HG02884 (cell line): ENCODE data around the gene FOSL1.
A peak's percentile ranks its signal among the peaks of the same experiment; 100 is the strongest.

Experiments
- ATAC-seq: cut with Tn5 transposase; IDR thresholded peaks from one replicate; pipeline ENCODE4 v1.9.1; 2021; ENCODE audit warnings: mild to moderate bottlenecking, moderate library complexity; ENCODE audit not compliant: unreplicated experiment

Gene FOSL1

DNA sequence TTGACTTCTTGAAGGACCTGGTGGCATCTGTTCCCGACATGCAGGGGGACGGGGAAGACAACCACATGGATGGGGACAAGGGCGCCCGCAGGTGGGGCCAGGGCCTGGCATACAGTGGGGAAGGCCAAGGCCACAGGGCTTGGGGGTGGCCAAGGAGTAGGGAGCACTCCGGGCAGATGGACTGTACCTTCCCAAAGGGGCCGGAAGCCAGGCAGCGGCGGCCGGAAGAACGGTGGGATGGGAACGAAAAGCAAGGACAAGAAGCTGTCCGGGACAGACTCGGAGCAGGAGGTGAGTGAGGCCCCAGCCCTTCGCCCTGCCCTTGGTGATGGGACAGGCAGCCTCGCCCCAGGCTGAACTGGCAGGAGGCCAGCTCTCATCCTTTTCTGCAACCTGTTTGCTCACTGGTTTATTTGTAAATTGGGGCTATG, 20.2 kb upstream of the FOSL1 start:
- ATAC-seq, result no peak

DNA sequence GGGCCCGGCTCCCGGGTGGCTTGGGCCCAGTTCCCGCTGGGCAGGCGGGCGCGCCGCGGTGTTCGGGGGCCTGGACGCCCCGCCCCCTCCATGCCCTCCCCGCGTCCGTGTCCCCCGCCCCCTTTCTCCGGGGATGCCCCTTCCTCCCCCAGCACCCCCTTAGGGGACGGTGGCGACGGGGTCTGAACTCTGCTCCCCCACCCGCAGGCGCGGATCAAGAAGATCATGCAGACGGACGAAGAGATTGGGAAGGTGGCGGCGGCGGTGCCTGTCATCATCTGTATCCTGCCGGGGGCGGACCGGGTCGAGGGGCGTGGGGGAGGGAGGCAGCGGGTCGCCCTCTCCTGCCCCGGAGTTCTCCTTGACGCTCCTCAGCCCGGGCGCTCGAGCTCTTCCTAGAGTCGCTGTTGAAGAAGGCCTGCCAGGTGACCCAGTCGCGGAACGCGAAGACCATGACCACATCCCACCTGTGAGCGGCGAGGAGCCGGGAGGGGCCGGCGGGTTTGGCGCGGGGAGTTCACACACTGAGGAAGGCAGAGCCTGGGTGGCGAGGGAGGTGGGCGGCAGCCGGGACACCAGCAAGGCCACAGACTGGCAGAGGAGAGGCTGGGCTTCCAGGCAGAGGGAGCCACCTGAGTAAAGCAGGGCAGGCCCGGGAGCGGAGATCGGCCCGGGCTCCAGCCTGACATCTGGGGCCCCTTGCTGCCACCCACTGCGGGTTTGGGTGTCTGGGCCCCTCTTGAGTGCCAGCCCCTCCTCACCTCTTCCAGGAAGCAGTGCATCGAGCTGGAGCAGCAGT, 19.6 kb upstream of the FOSL1 start:
- ATAC-seq, result peak; percentile 35

DNA sequence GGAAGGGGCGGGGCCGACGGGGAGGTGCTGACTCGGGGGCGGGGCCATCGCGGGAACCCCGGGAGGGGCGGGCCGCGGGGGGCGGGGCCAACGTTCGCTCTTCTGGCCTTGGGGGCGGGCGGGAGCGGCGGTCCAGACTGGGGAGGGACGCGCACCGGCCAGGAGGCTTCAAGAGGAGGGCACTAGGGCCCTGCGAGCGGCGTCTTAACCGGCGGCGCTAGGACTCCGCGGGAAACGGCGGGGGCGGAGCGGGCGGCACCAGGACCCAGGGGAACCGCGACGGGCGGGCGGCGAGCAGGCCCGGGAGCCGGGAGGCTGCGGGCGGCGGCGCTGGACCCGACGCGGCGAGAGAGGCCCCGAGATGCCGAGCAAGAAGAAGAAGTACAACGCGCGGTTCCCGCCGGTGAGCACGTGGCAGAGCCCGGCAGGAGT, 19.0 kb upstream of the FOSL1 start, which contains the start of gene DRAP1:
TSS of gene DRAP1 (plus strand) at position 286 of the 432 bp plus-strand sequence. CDS start at position 362, 76 bp downstream.
- peak; percentile 82 for ATAC-seq

DNA sequence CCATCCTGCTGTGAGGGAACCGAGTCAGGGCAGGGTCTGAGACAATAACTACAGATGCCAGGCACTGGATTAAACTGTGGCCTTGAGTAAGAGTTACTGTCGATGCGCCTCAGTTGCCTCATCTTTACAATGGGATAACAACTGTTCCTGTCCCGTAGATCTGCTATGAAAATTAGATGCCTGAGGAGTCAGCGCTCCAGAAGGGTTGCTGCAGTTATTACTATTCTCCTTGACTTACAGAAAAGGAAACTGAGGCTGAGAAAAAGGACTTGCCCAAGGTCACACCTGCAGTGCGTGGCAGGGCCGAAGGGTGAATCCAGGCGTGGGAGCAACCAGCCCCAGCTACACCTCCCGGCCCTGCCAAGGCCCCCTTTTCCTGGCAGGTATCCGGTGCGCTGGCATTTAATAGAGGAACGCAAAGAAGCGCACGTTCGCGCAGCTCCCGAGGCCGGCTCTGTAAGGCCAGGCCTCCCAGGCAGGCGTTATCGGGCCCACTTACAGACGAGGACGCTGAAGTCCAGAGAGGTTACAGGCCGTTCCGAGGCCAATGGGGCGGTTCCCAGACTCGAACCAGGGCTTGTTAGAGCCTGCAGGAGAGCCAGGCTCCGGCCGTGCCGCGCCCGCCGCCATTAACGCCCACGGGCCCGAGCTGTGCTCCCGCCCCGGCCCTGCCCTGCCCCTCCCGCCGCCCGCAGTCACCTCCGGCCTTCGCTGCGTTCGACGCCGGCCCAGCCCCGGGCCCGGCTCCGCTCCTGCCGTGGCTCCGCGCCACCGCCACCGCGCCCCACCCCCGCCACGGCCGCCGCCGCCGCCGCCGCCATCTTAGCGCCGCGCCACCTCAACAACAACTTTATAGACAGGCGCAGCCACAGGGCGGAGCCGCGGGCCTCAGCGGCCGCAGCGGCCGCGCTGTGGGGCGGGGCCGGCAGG, 18.3 kb upstream of the FOSL1 start, which contains the start of gene C11orf68:
TSS of gene C11orf68 (minus strand) at position 852 of the 930 bp plus-strand sequence. CDS start at position 821, 31 bp downstream.
- ATAC-seq, result peak; percentile 43

DNA sequence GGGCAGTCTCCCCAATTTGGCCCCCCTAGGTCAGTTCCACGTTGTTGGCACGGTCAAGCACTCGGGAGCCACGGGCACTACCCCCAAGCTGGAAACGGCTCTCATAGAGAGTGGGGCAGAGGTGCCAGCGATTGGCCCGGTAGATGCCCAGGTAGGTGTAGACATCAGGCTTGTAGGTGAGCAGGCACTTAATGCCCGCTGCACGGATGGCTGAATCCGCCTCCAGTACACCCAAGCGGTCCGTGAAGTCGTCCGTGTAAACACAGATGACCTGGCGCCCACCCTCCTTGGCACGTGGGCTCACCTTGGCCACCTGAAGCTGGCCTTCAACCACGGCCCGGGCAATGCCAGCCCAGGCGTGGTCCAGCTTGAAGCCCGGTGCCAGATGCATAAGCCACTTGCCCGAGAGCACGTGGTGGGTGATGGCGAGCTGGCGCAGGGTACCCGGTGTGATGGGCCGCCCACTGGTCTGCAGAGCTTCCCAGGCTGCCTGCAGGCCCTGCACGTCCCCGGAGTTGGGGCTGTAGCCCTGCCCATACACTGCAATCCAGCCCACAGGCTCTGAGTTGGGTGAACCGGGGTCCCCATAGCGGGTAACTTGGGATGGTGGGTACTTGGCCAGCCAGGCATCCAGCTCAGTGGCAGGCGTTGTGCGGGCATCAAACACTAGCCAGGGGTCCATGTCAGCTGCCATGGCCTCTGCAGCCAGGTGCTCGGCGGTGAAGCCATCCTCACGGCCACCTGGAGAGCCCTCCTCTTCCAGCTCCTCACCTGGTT, 17.4 kb upstream of the FOSL1 start:
- ATAC-seq, result no peak

DNA sequence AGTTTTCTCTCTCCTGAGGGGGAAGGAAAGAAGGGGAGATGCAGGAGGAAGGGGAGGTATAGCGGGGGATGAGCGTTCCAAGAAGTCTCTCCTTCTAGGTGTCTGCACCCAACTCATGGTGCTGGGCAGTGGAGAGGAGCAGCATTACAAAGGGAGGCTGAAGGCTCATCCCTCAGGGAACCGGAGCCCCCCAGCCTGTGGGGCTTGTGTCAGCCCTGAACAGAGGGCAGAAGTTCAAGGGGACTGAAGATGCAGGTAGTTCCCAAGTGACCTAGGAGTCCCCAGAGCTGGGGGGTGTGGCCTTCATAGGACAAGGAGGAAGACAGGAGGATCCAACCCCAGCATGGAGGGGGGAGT, 16.9 kb upstream of the FOSL1 start:
- no peak for ATAC-seq

DNA sequence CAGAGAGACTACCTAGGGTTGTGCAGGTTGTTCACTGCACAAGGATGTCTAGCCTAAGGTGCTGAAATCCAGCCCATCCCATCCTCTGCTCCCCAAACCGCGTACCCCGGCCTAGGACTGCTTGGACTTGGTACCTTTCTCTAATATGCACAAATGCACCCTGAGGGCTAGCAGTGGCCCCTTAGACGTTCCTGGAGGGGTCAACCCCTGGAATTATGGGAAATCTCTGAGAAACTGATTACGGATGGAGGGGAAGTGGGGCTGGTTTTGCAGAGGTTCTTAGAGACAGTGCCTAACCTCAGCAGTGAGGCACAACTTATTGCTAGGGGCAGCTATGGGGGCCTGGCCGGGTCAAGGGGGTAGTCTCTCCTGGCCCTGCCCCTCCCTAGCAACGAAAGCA, 16.2 kb upstream of the FOSL1 start:
- no peak for ATAC-seq

DNA sequence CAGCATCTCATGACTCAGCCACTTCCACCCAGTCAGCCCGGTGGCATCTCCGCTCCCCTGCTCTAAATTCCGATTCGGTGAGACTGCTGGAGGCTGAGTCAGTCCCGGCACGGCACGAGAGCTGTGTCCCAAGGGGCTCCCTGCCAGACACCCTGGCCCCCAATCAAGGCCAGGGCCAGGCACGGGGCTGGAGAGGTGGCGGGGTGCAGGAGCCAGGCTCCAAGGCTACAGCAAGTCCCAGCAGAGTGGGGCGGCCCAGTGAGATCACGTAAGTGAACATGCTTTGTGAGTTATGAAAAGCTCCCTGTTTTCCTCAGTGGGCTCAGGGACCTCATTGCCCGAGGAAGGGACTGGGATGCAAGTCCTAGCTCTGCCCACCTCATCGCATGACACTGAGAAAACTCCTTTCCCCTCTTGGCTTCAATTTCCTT, 15.6 kb upstream of the FOSL1 start:
- ATAC-seq, result no peak

DNA sequence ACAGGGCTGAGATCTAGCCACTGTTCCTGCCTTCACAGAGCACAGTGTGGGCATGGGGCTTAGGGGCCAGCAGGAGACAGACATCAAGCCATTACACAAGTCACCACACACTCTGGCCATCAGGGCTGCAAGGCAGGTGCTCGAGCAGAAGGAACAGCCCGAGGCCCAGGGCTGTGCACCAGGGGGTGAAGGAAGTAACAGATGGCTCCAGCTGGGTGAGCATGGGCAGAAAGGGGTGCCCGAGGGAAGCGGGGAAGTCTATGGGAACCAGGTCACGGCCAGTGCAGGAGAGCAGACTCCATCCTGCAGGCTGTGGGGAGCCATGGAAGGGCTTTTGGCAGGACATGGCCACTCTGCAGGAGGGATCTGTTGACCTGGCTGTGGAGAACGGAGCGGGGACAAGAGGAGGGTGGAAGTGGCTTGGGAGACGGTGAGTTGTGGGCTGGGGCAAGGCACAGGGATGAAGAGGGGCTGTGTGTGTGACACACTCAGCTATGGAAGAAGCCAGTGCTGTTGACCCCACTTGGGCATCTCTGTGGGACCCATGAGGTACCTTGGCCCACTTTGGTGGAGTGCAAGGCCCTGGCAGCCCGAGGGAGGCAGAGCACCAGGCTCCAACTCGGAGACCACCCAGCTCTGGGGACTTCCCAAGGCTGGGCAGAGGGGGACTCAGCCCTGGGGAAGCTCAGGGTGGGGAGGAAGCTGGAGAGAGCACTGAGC, 15.1 kb upstream of the FOSL1 start:
- no peak for ATAC-seq

DNA sequence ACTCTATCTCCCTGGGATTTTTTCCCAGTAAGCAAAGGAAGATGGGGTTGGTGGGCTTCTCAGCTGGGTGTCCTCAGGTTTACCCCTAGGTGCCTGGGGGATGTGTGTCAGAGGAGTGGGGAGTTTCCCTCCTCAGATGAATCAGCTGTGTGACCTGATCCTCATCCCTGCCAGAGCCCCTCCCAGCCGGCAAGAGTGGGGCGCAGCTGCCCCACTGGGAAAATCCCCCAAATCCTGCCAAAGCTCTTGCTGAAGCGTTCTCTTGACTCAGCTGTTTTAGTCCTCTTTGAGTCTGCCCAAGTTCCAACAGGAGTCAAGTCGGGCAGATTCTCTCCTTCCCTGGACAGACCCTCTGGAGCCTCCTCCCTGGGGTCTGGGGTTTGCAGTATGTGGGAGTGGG, 12.7 kb upstream of the FOSL1 start:
- no peak for ATAC-seq

DNA sequence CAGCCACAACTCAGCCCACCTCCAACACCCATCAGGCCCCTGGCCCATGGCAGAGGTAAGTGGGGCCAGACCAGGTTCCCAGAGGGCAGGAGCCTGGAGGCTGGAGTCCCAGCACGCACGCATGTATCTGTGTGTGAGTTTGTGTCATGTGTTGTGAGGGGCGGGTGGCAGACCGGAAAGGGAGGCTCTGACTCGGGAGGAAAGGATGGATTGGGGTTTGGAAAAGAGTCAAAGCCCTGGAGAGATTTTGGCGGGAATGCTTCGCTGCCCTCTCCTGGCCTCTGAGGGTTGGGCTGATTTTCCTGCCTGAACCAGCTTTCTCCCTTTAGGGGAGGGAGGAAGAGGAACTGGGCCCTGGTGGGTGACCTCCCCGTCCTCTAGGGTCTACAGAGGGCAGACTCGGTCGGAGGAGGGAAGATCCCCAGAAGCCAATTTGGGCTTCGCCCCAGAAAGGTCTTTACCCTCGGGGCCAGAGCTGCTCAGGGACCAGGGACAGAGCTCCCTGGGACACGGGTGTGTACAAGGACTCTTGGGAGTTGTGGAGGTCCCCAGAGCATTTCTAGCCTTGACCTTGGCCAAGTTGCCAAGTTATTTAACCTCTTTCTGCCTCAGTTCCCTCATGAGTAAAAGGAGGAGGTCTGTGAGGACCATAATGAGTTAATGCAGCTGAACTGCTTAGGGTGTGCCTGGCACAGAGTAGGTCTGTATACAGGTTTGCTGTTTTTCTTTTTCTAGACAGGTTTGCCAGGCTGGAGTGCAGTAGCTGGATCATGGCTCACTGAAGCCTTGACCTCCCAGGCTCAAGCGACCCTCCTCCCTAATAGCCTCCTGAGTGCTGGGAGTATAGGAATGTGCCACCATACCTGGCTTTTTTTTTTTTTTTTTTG, 11.7 kb upstream of the FOSL1 start:
- ATAC-seq, result no peak

DNA sequence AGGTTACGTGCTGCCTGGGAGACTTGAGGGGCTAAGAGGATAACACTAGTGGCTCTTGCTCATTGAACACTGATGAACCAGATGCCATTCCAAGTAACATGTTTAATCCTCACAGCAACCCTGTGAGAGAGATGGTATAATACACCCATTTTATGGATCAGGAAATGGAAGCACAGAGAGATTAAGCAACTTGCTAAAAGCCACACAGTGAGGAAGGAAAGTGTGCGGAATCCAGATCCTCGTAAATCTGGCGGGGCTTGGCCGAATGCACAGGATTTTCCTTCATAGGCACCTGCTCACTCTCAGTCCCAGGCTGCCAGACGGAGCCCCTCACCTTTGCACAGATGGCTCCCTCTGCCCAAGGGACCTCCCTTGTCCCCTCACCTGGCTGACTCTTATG, 7.7 kb upstream of the FOSL1 start:
- ATAC-seq, result no peak

DNA sequence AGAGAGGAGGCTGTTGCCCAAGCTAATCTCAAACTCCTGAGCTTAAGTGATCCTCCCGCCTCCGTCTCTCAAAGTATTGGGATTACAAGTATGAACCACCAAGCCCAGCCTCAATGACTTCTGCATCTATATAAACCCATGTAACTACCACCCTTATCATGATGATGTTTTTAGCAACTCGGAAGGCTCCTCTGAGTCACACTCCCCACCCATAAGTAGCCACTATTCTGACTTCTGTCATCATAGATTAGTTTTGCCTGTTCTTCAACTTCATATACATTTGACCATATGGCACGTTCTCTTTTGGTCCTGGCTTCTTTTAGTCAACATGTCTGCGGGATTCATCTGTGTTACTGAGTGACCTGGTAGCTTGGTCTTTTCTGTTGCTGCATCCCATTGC, 6.4 kb upstream of the FOSL1 start:
- no peak for ATAC-seq

DNA sequence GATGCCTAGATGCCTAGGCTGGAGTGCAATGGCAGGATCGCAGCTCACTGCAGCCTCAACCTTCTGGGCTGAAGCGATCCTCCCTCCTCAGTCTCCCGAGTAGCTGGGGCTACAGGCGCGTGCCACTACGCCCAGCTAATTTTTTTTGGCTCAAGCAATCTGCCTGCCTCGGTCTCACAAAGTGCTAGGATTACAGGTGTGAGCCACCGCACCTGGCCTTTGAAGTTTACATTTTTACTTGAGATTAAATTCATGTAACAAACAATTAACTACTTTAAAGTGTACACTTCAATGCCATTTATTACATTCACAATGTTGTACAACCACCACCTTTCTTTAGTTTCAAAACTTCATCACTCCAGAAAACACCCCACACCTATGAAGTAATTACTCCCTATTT, 3.5 kb upstream of the FOSL1 start:
- no peak for ATAC-seq

DNA sequence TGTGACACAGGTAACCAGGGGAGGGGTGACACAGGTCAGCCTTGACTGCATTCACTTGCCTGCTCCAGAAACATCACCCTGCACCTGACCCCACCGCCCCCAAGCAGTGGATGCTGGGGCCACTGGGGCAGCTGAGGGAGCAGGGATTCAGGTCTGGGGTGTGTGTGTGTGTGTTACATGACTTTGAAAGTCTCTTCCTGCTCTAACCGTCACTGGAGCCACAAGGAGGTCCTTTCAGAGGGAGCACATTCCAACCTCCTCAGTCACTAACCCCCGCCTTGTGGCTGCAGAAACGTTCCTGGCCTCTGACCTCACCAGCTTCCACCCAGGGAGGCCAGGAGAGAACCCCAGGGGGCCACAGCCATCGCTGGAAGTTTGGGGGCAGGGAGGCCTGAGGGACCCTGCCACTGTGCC, 2.9 kb upstream of the FOSL1 start:
- no peak for ATAC-seq

DNA sequence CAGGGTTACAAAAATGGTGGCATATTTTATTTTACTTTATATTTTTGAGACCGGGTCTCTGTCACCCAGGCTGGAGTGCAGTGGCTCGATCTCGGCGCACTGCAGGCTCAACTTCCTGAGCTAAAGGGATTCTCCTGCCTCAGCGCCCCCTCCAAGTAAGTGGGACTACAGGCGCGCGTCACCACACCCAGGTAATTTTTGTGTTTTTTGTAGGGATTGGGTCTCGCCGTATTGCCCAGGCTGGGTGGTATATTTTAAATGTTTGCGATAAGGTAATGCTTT, 652 bp upstream of the FOSL1 start:
- no peak for ATAC-seq

DNA sequence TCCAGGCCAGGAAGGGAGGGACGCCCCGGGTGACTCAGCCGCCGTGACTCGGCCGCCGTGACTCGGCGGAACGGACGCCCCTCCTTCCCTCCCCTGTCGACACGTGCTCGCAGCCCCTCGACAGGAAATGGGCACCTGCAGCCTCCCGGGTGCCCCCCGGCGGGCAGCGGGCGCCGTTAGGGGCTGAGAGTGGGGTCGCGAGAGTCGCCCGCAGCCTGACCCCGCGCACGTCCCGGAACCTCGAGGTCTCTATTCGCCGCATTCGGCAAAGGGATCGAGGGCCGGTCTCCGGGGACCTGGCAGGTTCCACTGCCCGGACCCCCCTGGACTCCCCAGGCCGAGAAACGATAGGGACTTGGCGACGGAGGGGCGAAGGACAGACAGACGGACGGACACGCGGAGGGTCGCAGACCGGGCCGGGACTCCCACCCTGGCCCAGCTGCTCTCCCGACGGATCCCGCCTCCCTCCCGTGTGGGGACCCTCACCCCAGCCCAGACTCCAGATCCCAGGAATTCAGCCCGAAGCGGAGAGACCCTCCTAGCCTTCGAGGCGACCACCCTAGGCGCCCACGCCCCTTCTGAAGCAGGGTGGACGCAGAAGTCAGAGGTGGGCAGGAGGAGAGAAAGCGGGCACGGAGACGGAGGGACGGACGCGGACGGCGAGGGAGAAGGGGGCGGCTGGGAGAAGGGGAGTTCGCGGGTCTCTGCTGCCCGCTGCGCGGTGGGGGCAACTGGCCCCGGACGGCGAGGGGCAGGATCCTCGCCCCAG, 648 bp downstream of the FOSL1 start:
- ATAC-seq, result no peak

DNA sequence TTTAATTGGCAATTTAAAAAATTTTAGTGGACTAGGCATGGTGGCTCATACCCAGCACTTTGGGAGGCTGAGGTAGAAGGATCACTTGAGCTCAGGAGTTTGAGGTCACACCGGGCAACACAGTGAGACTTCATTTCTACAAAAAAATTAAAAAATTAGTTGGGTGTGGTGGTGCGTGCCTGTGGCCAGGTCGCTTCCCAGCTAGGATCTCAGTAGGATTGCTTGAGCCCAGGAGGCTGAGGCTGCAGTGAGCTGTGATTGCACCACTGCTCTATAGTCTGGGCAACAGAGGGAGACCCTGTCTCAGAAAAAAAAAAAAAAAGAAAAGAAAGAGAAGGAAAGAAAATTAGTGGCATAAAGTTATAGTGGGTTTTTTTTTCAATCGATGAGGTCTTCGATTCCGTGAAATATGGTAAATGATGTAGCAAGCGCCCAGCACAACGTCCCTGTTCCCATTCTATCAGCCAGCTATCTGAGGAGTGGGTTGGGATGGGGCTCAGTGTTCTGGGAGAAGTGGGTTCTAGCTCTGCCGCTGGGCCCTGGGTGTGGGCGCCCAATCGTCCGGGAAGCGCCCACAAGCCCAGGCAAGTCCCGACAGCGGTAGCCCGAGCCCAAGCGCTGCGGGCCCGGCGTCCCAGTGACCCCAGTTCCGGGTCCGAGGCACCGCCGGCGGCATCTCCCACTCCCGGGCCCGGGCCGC, 1.4 kb downstream of the FOSL1 start:
- no peak for ATAC-seq
